Gastroesophageal sphincter (tissue), 4 donors: ENCODE data around the gene RIMBP2. TPM values are rescaled to one million over a fixed set of nuclear protein-coding genes. Genes with fewer than 3 reads are reported as not detected.

ENCODE experiments used
- ATAC-seq: fragments of 150-250 bp; one replicate; pipeline ENCODE4 v1.9.1; 2016; ENCODE audit warnings: mild to moderate bottlenecking, moderate library complexity
- H3K27ac ChIP-seq, 4 donors: fragments of 200-600 bp; sonication (generic) in 3 of 4; 1 replicate in 3 of 4; 2 replicates in 1 of 4; pipeline ENCODE4 v1.5.1; 2016 to 2019
- H3K27me3 ChIP-seq: fragments of 200-600 bp; sonication (generic); one replicate; pipeline ENCODE4 v1.5.1; 2019
- H3K36me3 ChIP-seq, 2 donors: fragments of 200-600 bp; sonication (generic); one replicate each; pipeline ENCODE4 v1.5.1; 2019; ENCODE audit warnings: control low read depth in 1 of 2
- H3K4me1 ChIP-seq, 3 donors: fragments of 200-600 bp; sonication (generic); 1 replicate in 2 of 3; 2 replicates in 1 of 3; pipeline ENCODE4 v1.5.1; 2016 to 2019; ENCODE audit warnings: control low read depth in 2 of 3
- H3K4me3 ChIP-seq, 2 donors: fragments of 200-600 bp; sonication (generic); one replicate each; pipeline ENCODE4 v1.5.1; 2019; ENCODE audit warnings: mild to moderate bottlenecking in 1 of 2, moderate library complexity in 1 of 2
- H3K9me3 ChIP-seq, 3 donors: fragments of 200-600 bp; sonication (generic); one replicate each; pipeline ENCODE4 v1.5.1; 2017 to 2019; ENCODE audit warnings: control low read depth in 2 of 3
- EP300 ChIP-seq: sonication (generic); formaldehyde crosslinking; IDR thresholded peaks from one replicate; pipeline ENCODE4 v1.6.1; 2017; ENCODE audit warnings: antibody characterized with exemption, mild to moderate bottlenecking
- POLR2A ChIP-seq, 2 donors: fragments of 450-650 bp; IDR thresholded peaks; one replicate each; pipeline ENCODE4 v1.6.1; 2017; ENCODE audit warnings: antibody characterized with exemption in 2 of 2, mild to moderate bottlenecking in 2 of 2, moderate library complexity in 1 of 2
- POLR2AphosphoS5 ChIP-seq: sonication (generic); formaldehyde crosslinking; IDR thresholded peaks from one replicate; pipeline ENCODE4 v1.6.1; 2017; ENCODE audit warnings: antibody characterized with exemption
- WGBS, 2 donors: methylation state at CpG; one replicate each; pipeline ENCODE4 v1.1.5; 2018; ENCODE audit warnings: low coverage in 1 of 2; 5-methylcytosine and 5-hydroxymethylcytosine counted together
- total RNA-seq, 4 donors: library from RNA; depleted of rRNA; stranded (reverse); fragments of >200 nt; gene quantifications; one replicate each; pipeline ENCODE4 v1.1.0, GENCODE V29; 2016
- TF ChIP-seq, protein P1 (sequence below), 4 experiments: fragments of 200-600 bp in 2 of 4; fragments of 450-650 bp in 2 of 4; sonication (generic) in 1 of 4; IDR thresholded peaks; one replicate each; pipeline ENCODE4 v1.5.1; 2017 to 2019; ENCODE audit warnings: antibody characterized with exemption in 4 of 4, mild to moderate bottlenecking in 2 of 4, moderate library complexity in 2 of 4

Gene RIMBP2
- total RNA-seq, 4 donors from 2014 or later, result 0.42 to 1.1 (median 0.60) TPM

- no peak overlapping the region for H3K4me3 ChIP-seq
- peaks cover 69% of the 10 kb centered on the region for H3K27me3 ChIP-seq
- no peak for ATAC-seq
- no peaks in the 10 kb centered on the region for H3K36me3 ChIP-seq
- WGBS, 2 donors, result 61 to 66% methylated on average over 2 to 7 of the region's 11 CpGs
- H3K9me3 ChIP-seq, result no peaks in the 10 kb centered on the region
- no peaks in the 10 kb centered on the region for H3K4me1 ChIP-seq
- no peak overlapping the region for H3K27ac ChIP-seq
- no peak for TF ChIP-seq POLR2AphosphoS5
- no peak for TF ChIP-seq POLR2A (IDR thresholded peaks at IDR 0.05)
- TF ChIP-seq, protein P1, sequence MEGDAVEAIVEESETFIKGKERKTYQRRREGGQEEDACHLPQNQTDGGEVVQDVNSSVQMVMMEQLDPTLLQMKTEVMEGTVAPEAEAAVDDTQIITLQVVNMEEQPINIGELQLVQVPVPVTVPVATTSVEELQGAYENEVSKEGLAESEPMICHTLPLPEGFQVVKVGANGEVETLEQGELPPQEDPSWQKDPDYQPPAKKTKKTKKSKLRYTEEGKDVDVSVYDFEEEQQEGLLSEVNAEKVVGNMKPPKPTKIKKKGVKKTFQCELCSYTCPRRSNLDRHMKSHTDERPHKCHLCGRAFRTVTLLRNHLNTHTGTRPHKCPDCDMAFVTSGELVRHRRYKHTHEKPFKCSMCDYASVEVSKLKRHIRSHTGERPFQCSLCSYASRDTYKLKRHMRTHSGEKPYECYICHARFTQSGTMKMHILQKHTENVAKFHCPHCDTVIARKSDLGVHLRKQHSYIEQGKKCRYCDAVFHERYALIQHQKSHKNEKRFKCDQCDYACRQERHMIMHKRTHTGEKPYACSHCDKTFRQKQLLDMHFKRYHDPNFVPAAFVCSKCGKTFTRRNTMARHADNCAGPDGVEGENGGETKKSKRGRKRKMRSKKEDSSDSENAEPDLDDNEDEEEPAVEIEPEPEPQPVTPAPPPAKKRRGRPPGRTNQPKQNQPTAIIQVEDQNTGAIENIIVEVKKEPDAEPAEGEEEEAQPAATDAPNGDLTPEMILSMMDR (IDR thresholded peaks at IDR 0.05), result no peak
- TF ChIP-seq EP300, result no peak
These were observed 231.9 kb downstream of the RIMBP2 start for GRCh38 chr12:130484221-130484620.

- WGBS, 2 donors, result no CpG with 5 or more reads among the region's 26 CpGs
- no peak overlapping the region for H3K4me3 ChIP-seq
- peaks cover 72% of the 10 kb centered on the region for H3K27me3 ChIP-seq
- H3K4me1 ChIP-seq, result no peaks in the 10 kb centered on the region
- no peak overlapping the region for H3K27ac ChIP-seq
- ATAC-seq, result no peak
- H3K36me3 ChIP-seq, result no peaks in the 10 kb centered on the region
- H3K9me3 ChIP-seq, result no peaks in the 10 kb centered on the region
- TF ChIP-seq, protein P1 (IDR thresholded peaks at IDR 0.05), result no peak
- TF ChIP-seq EP300, result no peak
These were observed 232.4 kb downstream of the RIMBP2 start for GRCh38 chr12:130483616-130484180.

DNA sequence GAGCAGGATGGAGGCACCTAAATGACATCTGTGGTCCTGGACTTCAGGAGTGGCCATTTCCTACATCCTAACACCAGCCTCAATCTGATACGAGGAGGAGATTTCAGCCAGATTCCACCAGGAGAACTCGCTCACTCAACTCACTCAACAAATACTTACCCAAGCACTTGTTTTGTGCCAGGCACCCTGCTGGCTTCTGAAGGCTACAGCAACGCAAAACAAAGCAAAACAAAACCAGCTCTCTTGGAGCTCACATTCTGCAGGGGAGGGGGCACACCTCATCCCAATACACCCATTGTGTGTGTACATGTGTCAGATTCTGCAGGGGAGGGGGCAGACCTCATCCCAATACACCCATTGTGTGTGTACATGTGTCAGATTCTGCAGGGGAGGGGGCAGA, 233.7 kb downstream of the RIMBP2 start:
- H3K36me3 ChIP-seq, result no peaks in the 10 kb centered on the region
- 61% methylated on average over 2 to 3 of the region's 3 CpGs for WGBS, 2 donors
- ATAC-seq, result no peak
- no peak overlapping the region for H3K4me3 ChIP-seq
- H3K27ac ChIP-seq, result no peak overlapping the region
- no peaks in the 10 kb centered on the region for H3K9me3 ChIP-seq
- no peaks in the 10 kb centered on the region for H3K4me1 ChIP-seq
- peaks cover 76% of the 10 kb centered on the region for H3K27me3 ChIP-seq
- TF ChIP-seq POLR2A (IDR thresholded peaks at IDR 0.05) (no peak), POLR2AphosphoS5 (no peak), EP300 (no peak)
- TF ChIP-seq, protein P1 (IDR thresholded peaks at IDR 0.05), result no peak

- H3K27ac ChIP-seq, result no peak overlapping the region
- H3K9me3 ChIP-seq, result no peaks in the 10 kb centered on the region
- H3K27me3 ChIP-seq, result peaks cover 68% of the 10 kb centered on the region
- no peaks in the 10 kb centered on the region for H3K36me3 ChIP-seq
- H3K4me1 ChIP-seq, result no peaks in the 10 kb centered on the region
- no peak for TF ChIP-seq POLR2A (IDR thresholded peaks at IDR 0.05)
- TF ChIP-seq, protein P1 (IDR thresholded peaks at IDR 0.05), result no peak
- TF ChIP-seq EP300, result no peak
- no peak for TF ChIP-seq POLR2AphosphoS5
- 54% methylated on average over 7 of the region's 17 CpGs; no CpG with 5 or more reads in 1 of the 2 donors for WGBS, 2 donors
- H3K4me3 ChIP-seq, result no peak overlapping the region
- no peak for ATAC-seq
These were observed 234.7 kb downstream of the RIMBP2 start for GRCh38 chr12:130481392-130481879.

DNA sequence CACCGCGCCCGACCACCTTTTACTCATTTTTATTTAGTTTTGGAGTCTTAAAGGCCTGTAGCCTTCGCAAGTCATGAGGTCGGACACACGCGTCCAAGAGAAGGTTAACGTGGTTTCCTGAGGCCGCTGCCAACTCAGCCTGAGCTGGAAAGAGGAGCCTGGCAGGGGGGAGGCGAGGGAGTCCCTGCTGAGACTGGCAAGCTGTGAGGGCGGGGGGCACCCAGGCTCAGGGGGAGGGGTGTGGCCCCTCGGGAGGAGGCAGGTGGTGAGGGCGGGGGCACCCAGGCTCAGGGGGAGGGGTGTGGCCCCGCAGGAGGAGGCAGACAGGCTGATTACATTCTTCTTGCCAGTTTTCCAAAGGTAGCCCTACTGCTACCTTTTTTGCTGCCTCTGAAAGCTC, 235.2 kb downstream of the RIMBP2 start:
- 85% methylated on average over 4 of the region's 14 CpGs; no CpG with 5 or more reads in 1 of the 2 donors for WGBS, 2 donors
- no peak overlapping the region for H3K4me3 ChIP-seq

More for the DNA sequence above, 235.2 kb downstream of the RIMBP2 start:
- peaks cover 68% of the 10 kb centered on the region for H3K27me3 ChIP-seq
- TF ChIP-seq POLR2AphosphoS5 (no peak), POLR2A (IDR thresholded peaks at IDR 0.05) (no peak), EP300 (no peak)
- TF ChIP-seq, protein P1 (IDR thresholded peaks at IDR 0.05), result no peak
- H3K4me1 ChIP-seq, result no peaks in the 10 kb centered on the region
- ATAC-seq, result no peak
- no peak overlapping the region for H3K27ac ChIP-seq
- H3K36me3 ChIP-seq, result no peaks in the 10 kb centered on the region
- H3K9me3 ChIP-seq, result no peaks in the 10 kb centered on the region
